MM.1S (cell line): ENCODE data around the gene RBM34.
A peak's percentile ranks its signal among the peaks of the same experiment; 100 is the strongest.

Source experiments
- DNase-seq: peaks from one replicate; pipeline ENCODE4 v3.0.0-alpha.2; 2015
- H2AFZ ChIP-seq: fragments of 300-600 bp; sonication (generic); 2 replicates; pipeline ENCODE4 v1.6.0; 2016; ENCODE audit warnings: antibody characterized with exemption, low read length
- H3F3A ChIP-seq: fragments of 300-600 bp; sonication (generic); 2 replicates; pipeline ENCODE4 v1.6.1; 2016; ENCODE audit warnings: mild to moderate bottlenecking, antibody characterized with exemption, low read length, moderate library complexity, mixed read lengths; ENCODE audit not compliant: insufficient read depth
- H3K27ac ChIP-seq: fragments of 300-600 bp; sonication (generic); 2 replicates; pipeline ENCODE4 v1.5.1; 2016; ENCODE audit warnings: mild to moderate bottlenecking, low read length
- H3K27me3 ChIP-seq: fragments of 300-600 bp; sonication (generic); replicated peaks from 2 replicates; pipeline ENCODE4 v1.6.0; 2016; ENCODE audit warnings: low read length; ENCODE audit not compliant: insufficient read depth
- H3K36me3 ChIP-seq: fragments of 300-600 bp; sonication (generic); replicated peaks from 2 replicates; pipeline ENCODE4 v1.6.1; 2016; ENCODE audit warnings: mild to moderate bottlenecking, low read length, mixed read lengths; ENCODE audit not compliant: insufficient read depth
- H3K4me1 ChIP-seq: fragments of 300-600 bp; sonication (generic); 2 replicates; pipeline ENCODE4 v1.6.1; 2016; ENCODE audit warnings: low read length, mixed read lengths
- H3K4me2 ChIP-seq: fragments of 300-600 bp; sonication (generic); 2 replicates; pipeline ENCODE4 v1.6.0; 2016; ENCODE audit warnings: low read depth, low read length
- H3K4me3 ChIP-seq: fragments of 300-600 bp; sonication (generic); 2 replicates; pipeline ENCODE4 v1.5.1; 2016; ENCODE audit warnings: low read length, mixed read lengths
- H3K79me2 ChIP-seq: fragments of 300-600 bp; sonication (generic); 2 replicates; pipeline ENCODE4 v1.6.1; 2016; ENCODE audit warnings: mixed run types, low read length, mixed read lengths
- H3K9ac ChIP-seq: fragments of 300-600 bp; sonication (generic); 2 replicates; pipeline ENCODE4 v1.6.1; 2016; ENCODE audit warnings: low read length, mixed read lengths
- H3K9me2 ChIP-seq: fragments of 300-600 bp; sonication (generic); replicated peaks from 2 replicates; pipeline ENCODE4 v1.6.1; 2016; ENCODE audit warnings: mild to moderate bottlenecking, low read length, mixed read lengths; ENCODE audit not compliant: insufficient read depth
- H3K9me3 ChIP-seq: fragments of 300-600 bp; sonication (generic); replicated peaks from 2 replicates; pipeline ENCODE4 v1.6.1; 2016; ENCODE audit warnings: mild to moderate bottlenecking, low read length, mixed read lengths; ENCODE audit not compliant: insufficient read depth
- H4K20me1 ChIP-seq: fragments of 300-600 bp; sonication (generic); 2 replicates; pipeline ENCODE4 v1.6.1; 2016; ENCODE audit warnings: mild to moderate bottlenecking, low read length, moderate library complexity, mixed read lengths; ENCODE audit not compliant: insufficient read depth
- EZH2 ChIP-seq: fragments of 300-600 bp; sonication (generic); optimal IDR thresholded peaks from 2 replicates; pipeline ENCODE3; 2017; ENCODE audit warnings: low read depth, mild to moderate bottlenecking, antibody characterized with exemption, low read length, mixed read lengths
- EZH2phosphoT487 ChIP-seq: fragments of 300-600 bp; sonication (generic); IDR thresholded peaks from 2 replicates; pipeline ENCODE4 v1.6.1; 2018; ENCODE audit warnings: antibody characterized with exemption, low read length
- TF ChIP-seq, protein P1 (sequence below): fragments of 300-600 bp; sonication (generic); IDR thresholded peaks from 2 replicates; pipeline ENCODE4 v1.5.1; 2016; ENCODE audit warnings: antibody characterized with exemption, low read length, mixed read lengths

RBM34 gene

DNA sequence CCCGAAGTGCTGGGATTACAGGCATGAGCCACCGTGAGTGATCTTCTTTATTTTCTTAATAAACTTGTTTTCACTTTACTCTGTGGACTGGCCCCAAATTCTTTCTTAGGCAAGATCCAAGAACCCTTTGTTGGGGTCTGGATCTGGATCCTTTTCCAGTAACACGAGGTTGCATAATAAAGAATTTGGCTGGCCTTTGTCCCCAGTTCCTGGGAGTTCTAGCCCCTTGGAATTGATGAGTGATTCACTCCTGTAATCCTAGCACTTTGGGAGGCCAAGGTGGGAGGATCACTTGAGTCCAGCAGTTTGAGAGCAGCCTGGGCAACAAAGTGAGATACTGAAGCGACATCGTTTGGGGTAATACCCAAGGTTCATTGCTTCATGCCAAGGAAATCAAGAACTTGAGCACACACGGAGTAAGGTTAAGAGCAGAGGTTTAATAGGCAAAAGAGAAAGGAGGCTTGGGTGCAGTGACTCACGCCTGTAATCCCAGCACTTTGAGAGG, 30.2 kb downstream of the RBM34 start:
- no peaks in the 10 kb centered on the region for H3K9me2 ChIP-seq
- H3F3A ChIP-seq, result peaks cover 17% of the 10 kb centered on the region
- no peak overlapping the region for H3K27ac ChIP-seq
- H3K9ac ChIP-seq, result no peak overlapping the region
- no peak overlapping the region for H3K4me3 ChIP-seq
- H3K79me2 ChIP-seq, result peaks cover 28% of the 10 kb centered on the region
- TF ChIP-seq EZH2, result no peak
- no peak for TF ChIP-seq EZH2phosphoT487
- TF ChIP-seq, protein P1, sequence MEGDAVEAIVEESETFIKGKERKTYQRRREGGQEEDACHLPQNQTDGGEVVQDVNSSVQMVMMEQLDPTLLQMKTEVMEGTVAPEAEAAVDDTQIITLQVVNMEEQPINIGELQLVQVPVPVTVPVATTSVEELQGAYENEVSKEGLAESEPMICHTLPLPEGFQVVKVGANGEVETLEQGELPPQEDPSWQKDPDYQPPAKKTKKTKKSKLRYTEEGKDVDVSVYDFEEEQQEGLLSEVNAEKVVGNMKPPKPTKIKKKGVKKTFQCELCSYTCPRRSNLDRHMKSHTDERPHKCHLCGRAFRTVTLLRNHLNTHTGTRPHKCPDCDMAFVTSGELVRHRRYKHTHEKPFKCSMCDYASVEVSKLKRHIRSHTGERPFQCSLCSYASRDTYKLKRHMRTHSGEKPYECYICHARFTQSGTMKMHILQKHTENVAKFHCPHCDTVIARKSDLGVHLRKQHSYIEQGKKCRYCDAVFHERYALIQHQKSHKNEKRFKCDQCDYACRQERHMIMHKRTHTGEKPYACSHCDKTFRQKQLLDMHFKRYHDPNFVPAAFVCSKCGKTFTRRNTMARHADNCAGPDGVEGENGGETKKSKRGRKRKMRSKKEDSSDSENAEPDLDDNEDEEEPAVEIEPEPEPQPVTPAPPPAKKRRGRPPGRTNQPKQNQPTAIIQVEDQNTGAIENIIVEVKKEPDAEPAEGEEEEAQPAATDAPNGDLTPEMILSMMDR, result no peak
- no peak overlapping the region for H3K4me2 ChIP-seq
- H3K4me1 ChIP-seq, result peaks cover 5% of the 10 kb centered on the region; the same call in 1 of the 2 replicates
- no peak overlapping the region for H2AFZ ChIP-seq
- no peaks in the 10 kb centered on the region for H4K20me1 ChIP-seq
- no peaks in the 10 kb centered on the region for H3K9me3 ChIP-seq
- no peaks in the 10 kb centered on the region for H3K27me3 ChIP-seq
- no peak for DNase-seq
- peaks cover 8% of the 10 kb centered on the region; the same call in 1 of the 2 replicates for H3K36me3 ChIP-seq

DNA sequence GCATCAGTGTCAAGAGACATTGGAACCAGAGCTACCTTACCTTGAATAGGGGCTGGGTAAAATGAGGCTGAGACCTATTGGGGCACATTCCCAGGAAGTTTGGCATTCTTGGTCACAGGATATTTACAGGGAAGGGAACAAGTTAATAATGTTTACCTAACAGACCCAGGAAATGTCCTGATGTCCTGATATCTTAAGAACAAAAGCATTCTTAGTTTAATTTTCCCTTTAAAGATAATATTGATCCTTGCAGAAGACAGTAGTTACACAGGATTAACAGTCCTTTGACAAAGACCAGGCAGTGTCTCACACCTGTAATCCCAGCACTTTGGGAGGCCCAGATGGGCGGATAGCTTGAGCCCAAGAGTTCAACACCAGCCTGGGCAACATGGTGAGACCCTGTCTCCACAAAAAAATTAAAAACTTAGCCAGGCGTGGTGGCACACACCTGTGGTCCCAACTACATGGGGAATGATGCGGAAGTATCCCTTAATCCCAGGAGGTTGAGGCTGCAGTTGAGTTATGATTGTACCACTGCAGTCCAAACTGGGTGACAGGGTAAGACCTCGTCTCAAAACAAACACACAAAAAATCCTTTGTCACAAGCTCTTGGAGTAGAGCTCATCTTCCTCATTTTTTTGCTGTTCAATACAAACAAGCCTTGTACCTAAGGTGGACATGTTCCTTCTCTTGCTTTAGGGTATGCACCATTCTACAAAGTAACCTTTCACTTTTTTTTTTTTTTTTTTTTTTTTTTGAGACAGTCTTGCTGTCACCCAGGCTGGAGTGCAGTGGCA, 31.1 kb downstream of the RBM34 start:
- Histone ChIP-seq H3F3A (peaks cover 17% of the 10 kb centered on the region), H3K27ac (no peak overlapping the region), H3K4me3 (no peak overlapping the region), H3K79me2 (peaks cover 37% of the 10 kb centered on the region), H4K20me1 (peaks cover 6% of the 10 kb centered on the region; the same call in 1 of the 2 replicates), H3K9ac (no peak overlapping the region), H3K4me2 (no peak overlapping the region), H3K9me2 (no peaks in the 10 kb centered on the region), H3K36me3 (0 out of 2 replicates have a peak, but pooled peaks cover 3% of the 10 kb centered on the region), H3K9me3 (no peaks in the 10 kb centered on the region), H3K4me1 (peaks cover 5% of the 10 kb centered on the region; the same call in 1 of the 2 replicates), H3K27me3 (no peaks in the 10 kb centered on the region), H2AFZ (no peak overlapping the region)
- TF ChIP-seq EZH2 (no peak), EZH2phosphoT487 (no peak)
- TF ChIP-seq, protein P1, result no peak
- no peak for DNase-seq

- no peaks in the 10 kb centered on the region for H3K9me2 ChIP-seq
- peak within 1 kb of the TSS; percentile 99 for H3K4me3 ChIP-seq
- peak; percentile 100 for DNase-seq
- peaks cover 5% of the 10 kb centered on the region; the same call in 1 of the 2 replicates for H3K4me1 ChIP-seq
- peak within 1 kb of the TSS; percentile 76 for H3K27ac ChIP-seq
- TF ChIP-seq EZH2phosphoT487, result no peak
- TF ChIP-seq, protein P1, result 0 out of 2 replicates have a peak, but pooled peaks have one; percentile 3
- peaks cover 50% of the 10 kb centered on the region for H3K79me2 ChIP-seq
- H3K9ac ChIP-seq, result peak within 1 kb of the TSS; percentile 93
- H4K20me1 ChIP-seq, result peaks cover 16% of the 10 kb centered on the region
- no peaks in the 10 kb centered on the region for H3K9me3 ChIP-seq
- peaks cover 3% of the 10 kb centered on the region; the same call in 1 of the 2 replicates for H3K36me3 ChIP-seq
- peaks cover 17% of the 10 kb centered on the region for H3F3A ChIP-seq
- no peaks in the 10 kb centered on the region for H3K27me3 ChIP-seq
- H2AFZ ChIP-seq, result peak within 1 kb of the TSS; percentile 84
- peak within 1 kb of the TSS; percentile 66 for H3K4me2 ChIP-seq
Measured at GRCh38 chr1:235128456-235129328, 32.4 kb downstream of the RBM34 start, which contains the start of gene TOMM20. Gene TOMM20, minus strand, starts transcription at chr1:235128837. Its CDS starts 122 bp downstream, at chr1:235128715.
